Left cardiac atrium (tissue), 4 donors: ENCODE data around the gene PYDC1. TPM values are rescaled to one million over a fixed set of nuclear protein-coding genes. Genes with fewer than 3 reads are reported as not detected.
A peak's percentile ranks its signal among the peaks of the same experiment; 100 is the strongest.
"Not testable (repeated sequence)": the region's sequence is repeated elsewhere in the genome, so short reads cannot be mapped to it uniquely, and the experiment has no call there.

Source experiments
- ATAC-seq, 2 donors: fragments of 200-7000 bp; cut with Tn5 transposase; one replicate each; pipeline ENCODE4 v1.9.1; 2020; ENCODE audit warnings: mild to moderate bottlenecking in 2 of 2, moderate library complexity in 2 of 2
- DNase-seq: peaks from one replicate; pipeline ENCODE4 v3.0.0-alpha.2; 2020
- intact Hi-C, 2 donors: fragments of 100-400 bp; cut with DNase I; formaldehyde crosslinking; loops; one replicate each; pipeline versions ENCODE4 v1.14.1 to v1.15.1; 2022 to 2023
- total RNA-seq, 2 donors: library from RNA; stranded (reverse); fragmentation: NEBNext Ultra II Directional; extraction: Animal tissue kit (Norgen Biotek cat#: 25700); gene quantifications; one replicate each; pipeline ENCODE4 v1.2.1, GENCODE V29; 2021
- donor health status: DM: no; HTN: yes; CAD: no.
- donor health status: DM: no; HTN: yes; CAD: no; lungs with severe emphysema.
- donor health status: DM: yes; HTN: yes; CAD: no.
- donor health status: Dilated cardiomyopathy.

Gene PYDC1
- total RNA-seq, 2 donors from 2014 or later = not detected

DNA sequence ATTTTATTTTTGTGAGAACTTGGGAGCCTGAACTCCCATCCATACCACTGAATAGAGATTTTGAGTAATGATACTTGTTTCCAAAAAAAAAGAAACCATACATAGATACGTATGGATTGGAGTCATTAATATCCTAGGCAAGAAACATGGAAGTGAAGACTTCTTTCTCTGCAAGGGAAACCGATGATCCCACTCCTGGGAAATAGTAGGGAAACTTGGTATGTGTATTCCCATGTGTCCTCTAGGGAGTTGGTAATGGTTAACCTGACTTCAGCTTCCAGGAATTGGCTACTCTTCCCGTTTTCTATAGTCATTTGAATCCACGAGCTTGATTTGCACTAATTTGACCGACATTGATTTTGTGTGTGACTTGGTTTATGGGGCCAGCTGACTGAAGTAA lies 31.6 kb downstream of the PYDC1 start:
- ATAC-seq = no peak

GRCh38 chr16:31184888-31185287 lies 32.0 kb downstream of the PYDC1 start:
- no peak for DNase-seq
- ATAC-seq = no peak
- intact Hi-C loops = loop anchor here in 1 of 2 donors (5.0 kb wide), 1 partner anchor 257 kb away; the partner anchor contains the start of gene ZNF843

More for the DNA sequence above, 31.6 kb downstream of the PYDC1 start:
- intact Hi-C loops = no loop called here
- DNase-seq = no peak

GRCh38 chr16:31183432-31184428 lies 33.2 kb downstream of the PYDC1 start:
- intact Hi-C loops = loop anchor here in 1 of 2 donors (5.0 kb wide), 1 partner anchor 259 kb away; the partner anchor contains the start of gene ZNF843
- ATAC-seq (no peak), DNase-seq (no peak)

DNA sequence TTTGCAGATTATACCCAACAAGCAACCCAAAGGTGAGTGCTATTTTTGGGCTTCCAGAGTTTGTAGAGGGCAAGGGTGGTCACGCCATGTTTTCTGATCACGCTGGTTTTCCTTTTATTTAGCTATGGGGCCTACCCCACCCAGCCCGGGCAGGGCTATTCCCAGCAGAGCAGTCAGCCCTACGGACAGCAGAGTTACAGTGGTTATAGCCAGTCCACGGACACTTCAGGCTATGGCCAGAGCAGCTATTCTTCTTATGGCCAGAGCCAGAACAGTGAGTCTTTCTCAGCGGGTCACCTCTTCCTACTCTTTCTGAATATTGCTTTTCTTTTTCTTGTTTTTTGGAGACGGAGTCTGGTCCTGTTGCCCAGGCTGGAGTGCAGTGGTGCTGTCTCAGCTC lies 34.5 kb downstream of the PYDC1 start:
- intact Hi-C loops = loop anchor here in 1 of 2 donors (5.0 kb wide), 1 partner anchor 260 kb away; the partner anchor contains the start of gene ZNF843
- DNase-seq (no peak), ATAC-seq (no peak)

DNA sequence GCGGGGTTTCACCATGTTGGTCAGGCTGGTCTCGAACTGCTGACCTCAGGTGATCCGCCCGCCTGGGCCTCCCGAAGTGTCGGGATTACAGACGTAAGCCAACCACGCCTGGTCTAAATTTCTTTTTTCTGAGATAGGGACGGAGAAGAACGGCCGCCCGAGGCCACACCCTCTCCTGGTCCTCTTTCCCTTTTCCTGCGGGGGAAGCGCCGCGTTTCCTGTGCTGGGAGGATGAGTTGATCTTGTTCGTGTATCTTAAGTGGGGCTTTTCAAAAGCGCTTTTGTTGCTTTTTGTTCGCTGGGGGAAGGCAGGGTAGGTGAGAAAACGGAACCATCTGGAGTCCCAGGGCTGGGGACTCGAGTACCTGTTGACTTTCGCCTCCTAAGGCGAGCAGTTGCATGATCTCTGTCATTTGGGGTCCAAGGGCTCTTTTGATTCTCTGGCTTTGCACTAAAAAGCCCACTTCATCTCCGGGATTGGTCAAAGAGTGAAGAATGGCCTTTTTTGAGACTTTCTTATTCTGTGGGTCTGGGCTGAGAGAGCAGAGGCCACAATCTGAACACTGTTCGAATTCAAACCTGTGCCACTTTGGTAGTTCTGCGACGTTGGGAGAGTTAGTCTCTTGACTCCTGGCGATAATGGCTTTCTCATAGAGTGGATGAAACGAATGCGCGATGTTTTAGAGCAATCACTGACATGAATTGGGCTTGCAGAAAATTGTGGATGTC lies 35.7 kb downstream of the PYDC1 start:
- peak; percentile 65 for DNase-seq
- ATAC-seq = peak in 1 of 2 donors; percentile 29
- intact Hi-C loops = loop anchor here in 1 of 2 donors (5.0 kb wide), 1 partner anchor 261 kb away; the partner anchor contains the start of gene ZNF843

GRCh38 chr16:31179747-31180459 lies 37.0 kb downstream of the PYDC1 start, which contains the start of gene FUS:
TSS of gene FUS (plus strand) at chr16:31180139. CDS start at chr16:31180215, 76 bp downstream.
- intact Hi-C loops = loop anchor here in 1 of 2 donors (5.0 kb wide), 1 partner anchor 262 kb away; the partner anchor contains the start of gene ZNF843
- peak; percentile 93 for DNase-seq

GRCh38 chr16:31179219-31179746 lies 37.7 kb downstream of the PYDC1 start:
- DNase-seq = no peak
- ATAC-seq = peak in 1 of 2 donors; percentile 4
- intact Hi-C loops = no loop called here

More at GRCh38 chr16:31179747-31180459, 37.0 kb downstream of the PYDC1 start, which contains the start of gene FUS:
- peak; percentile 83 to 86 for ATAC-seq

GRCh38 chr16:31177136-31177535 lies 39.8 kb downstream of the PYDC1 start:
- ATAC-seq (no peak), DNase-seq (no peak)
- intact Hi-C loops = no loop called here

- DNase-seq, intact Hi-C loops: not testable (repeated sequence)
- ATAC-seq = peak; percentile 23 to 71
These were observed 46.9 kb downstream of the PYDC1 start for GRCh38 chr16:31170048-31170447.

DNA sequence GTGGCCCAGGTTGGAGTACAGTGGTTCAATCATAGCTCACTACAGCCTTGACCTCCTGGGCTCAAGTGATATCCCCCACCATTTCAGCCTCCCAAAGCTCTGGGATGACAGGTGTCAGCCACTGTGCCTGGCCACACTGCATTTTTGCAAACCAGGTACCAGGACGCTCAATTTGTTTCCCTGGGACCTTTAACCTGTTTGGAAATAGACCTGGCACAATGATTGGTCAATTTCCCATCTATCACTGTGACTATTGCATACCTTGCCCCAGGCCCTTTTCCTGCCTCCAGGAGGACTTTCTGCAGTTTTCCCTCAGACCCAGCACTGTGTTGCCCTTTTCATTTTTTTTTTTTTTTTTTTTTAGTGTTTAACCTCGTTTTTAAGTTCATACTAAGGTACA lies 48.1 kb downstream of the PYDC1 start:
- DNase-seq (no peak), ATAC-seq (no peak)
- intact Hi-C loops = no loop called here

DNA sequence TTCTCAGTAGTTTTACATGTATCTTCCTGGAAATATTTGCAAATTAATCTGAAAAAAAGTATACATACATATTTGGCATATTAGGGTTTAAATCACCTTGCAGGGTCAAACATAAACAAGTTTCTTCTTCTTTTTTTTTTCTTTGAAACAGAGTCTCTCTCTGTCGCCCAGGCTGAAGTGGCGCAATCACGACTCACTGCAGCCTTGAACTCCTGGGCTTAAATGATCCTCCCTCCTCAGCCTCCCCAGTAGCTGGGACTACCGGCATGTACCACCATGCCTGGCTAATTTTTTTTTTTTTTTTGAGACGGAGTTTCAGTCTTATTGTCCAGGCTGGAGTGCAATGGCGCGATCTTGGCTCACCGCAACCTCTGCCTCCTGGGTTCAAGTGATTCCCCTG lies 49.6 kb downstream of the PYDC1 start:
- no peak for DNase-seq
- ATAC-seq = no peak
- intact Hi-C loops = no loop called here

Other genes starting within 250 kb of the PYDC1 start
- gene HSD3B7, start 231.9 kb downstream of the PYDC1 start, total RNA-seq = 1 to 10 TPM; 9.8 to 10.0 TPM
- gene STX1B, start 206.5 kb downstream of the PYDC1 start, total RNA-seq = 1 to 10 TPM; 1.1 to 1.2 TPM
- gene STX4, start 183.6 kb downstream of the PYDC1 start, total RNA-seq = 10 to 100 TPM; 45.8 to 53.4 TPM
- gene ZNF668, start 142.9 kb downstream of the PYDC1 start, total RNA-seq = 1 to 10 TPM; 5.5 to 6.6 TPM
- gene ZNF646, start 142.7 kb downstream of the PYDC1 start, total RNA-seq = 1 to 10 TPM; 7.6 to 8.2 TPM
- 1 to 10 TPM in 1 of 2 donors, under 1 TPM in 1; 0.71 to 1.1 TPM for gene PRSS53, start 128.2 kb downstream of the PYDC1 start, total RNA-seq
- 10 to 100 TPM; 47.1 to 53.2 TPM for gene VKORC1, start 122.3 kb downstream of the PYDC1 start, total RNA-seq
- 10 to 100 TPM; 43.4 to 46.4 TPM for gene BCKDK, start 108.7 kb downstream of the PYDC1 start, total RNA-seq
- gene KAT8, start 99.5 kb downstream of the PYDC1 start, total RNA-seq = 10 to 100 TPM; 57.3 to 74.1 TPM
- under 1 TPM in 1 of 2 donors, not detected in 1; 0.21 TPM for gene PRSS8, start 81.4 kb downstream of the PYDC1 start, total RNA-seq
- gene PRSS36, start 67.1 kb downstream of the PYDC1 start, total RNA-seq = 1 to 10 TPM; 3.0 to 4.2 TPM
- gene FUS, start 37.0 kb downstream of the PYDC1 start, total RNA-seq = 100 to 1,000 TPM in 1 of 2 donors, 10 to 100 TPM in 1; 99.5 to 192 TPM
- gene PYCARD, start 14.4 kb downstream of the PYDC1 start, total RNA-seq = 10 to 100 TPM; 10.8 to 19.1 TPM
- under 1 TPM; 0.44 to 0.47 TPM for gene TRIM72, start 3.0 kb downstream of the PYDC1 start, total RNA-seq
- 10 to 100 TPM in 1 of 2 donors, 1 to 10 TPM in 1; 7.4 to 22.1 TPM for gene ITGAM, start 42.8 kb upstream of the PYDC1 start, total RNA-seq
- gene ITGAX, start 138.0 kb upstream of the PYDC1 start, total RNA-seq = 1 to 10 TPM; 1.7 to 3.5 TPM
- under 1 TPM in 1 of 2 donors, not detected in 1; 0.24 TPM for gene ITGAD, start 176.2 kb upstream of the PYDC1 start, total RNA-seq
- 100 to 1,000 TPM; 743 to 769 TPM for gene COX6A2, start 211.2 kb upstream of the PYDC1 start, total RNA-seq
- 1 to 10 TPM; 2.3 to 3.0 TPM for gene ZNF843, start 225.7 kb upstream of the PYDC1 start, total RNA-seq
- 1 to 10 TPM; 7.0 to 8.9 TPM for gene ARMC5, start 242.4 kb upstream of the PYDC1 start, total RNA-seq